PFSK-1 (cell line): ENCODE data around the gene MAP4K2.

Source experiments
- FOXP2 ChIP-seq: optimal IDR thresholded peaks from 2 replicates; pipeline ENCODE3; 2011; ENCODE audit warnings: borderline replicate concordance, control low read depth, inconsistent platforms; ENCODE audit not compliant: insufficient read depth; ENCODE audit errors: extremely low read length, extremely low read depth
- POLR2AphosphoS5 ChIP-seq: IDR thresholded peaks from 2 replicates; pipeline ENCODE4 v1.6.1; 2012; ENCODE audit warnings: low read depth, mild to moderate bottlenecking, control low read depth, low read length, moderate library complexity
- SIN3A ChIP-seq: IDR thresholded peaks from 2 replicates; pipeline ENCODE4 v1.6.1; 2012; ENCODE audit warnings: mild to moderate bottlenecking, low read length, moderate library complexity, borderline replicate concordance; ENCODE audit not compliant: insufficient read depth
- TAF1 ChIP-seq: IDR thresholded peaks from 2 replicates; pipeline ENCODE4 v1.6.1; 2012; ENCODE audit warnings: low read length, control low read depth, borderline replicate concordance; ENCODE audit not compliant: insufficient read depth
- TF ChIP-seq, protein P1 (sequence below), 2 experiments: IDR thresholded peaks; 2 replicates each; pipeline versions ENCODE4 v1.6.1 to v1.8.0; 2011 to 2012; ENCODE audit warnings: low read depth in 2 of 2, low read length in 2 of 2, control low read depth in 1 of 2, inconsistent platforms in 1 of 2, mild to moderate bottlenecking in 1 of 2, moderate library complexity in 1 of 2; ENCODE audit not compliant: insufficient read depth in 1 of 2

The MAP4K2 gene

DNA sequence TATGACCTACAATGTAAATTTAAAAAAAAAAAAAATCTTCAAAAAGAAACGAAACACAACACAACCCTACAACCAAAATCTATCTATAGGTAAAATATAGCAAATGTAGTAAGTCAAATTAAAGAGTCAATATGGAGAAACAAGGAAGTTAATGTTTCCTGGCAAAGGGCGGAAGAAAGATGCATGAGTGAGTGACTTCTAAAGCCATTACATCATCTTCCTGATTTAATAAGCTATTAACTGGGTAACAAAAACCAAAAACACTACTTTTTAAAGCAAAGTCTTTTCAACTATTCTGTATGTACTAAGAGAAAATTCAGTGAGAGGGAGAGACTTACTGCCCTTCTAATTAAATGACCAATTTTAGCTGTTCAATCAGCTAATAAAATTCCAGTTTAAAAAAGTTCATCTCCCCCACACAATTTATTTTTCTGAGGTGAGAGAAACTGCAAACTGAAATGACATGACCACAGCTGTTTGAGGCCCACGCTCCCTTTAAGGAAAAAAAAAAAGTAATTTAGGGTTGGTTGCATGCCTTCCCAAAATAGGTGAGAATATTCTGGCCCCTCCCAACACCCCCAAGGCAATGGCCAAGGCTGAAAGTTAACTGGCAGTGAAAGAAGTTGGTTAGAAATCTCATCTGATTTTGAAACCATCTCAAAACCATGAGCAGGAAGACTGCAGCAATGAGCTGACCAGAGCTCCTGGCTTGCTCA is 30.6 kb downstream of the MAP4K2 start:
- TF ChIP-seq SIN3A, result no peak
- TF ChIP-seq TAF1, result no peak
- no peak for TF ChIP-seq POLR2AphosphoS5
- no peak for TF ChIP-seq FOXP2
- TF ChIP-seq, protein P1, sequence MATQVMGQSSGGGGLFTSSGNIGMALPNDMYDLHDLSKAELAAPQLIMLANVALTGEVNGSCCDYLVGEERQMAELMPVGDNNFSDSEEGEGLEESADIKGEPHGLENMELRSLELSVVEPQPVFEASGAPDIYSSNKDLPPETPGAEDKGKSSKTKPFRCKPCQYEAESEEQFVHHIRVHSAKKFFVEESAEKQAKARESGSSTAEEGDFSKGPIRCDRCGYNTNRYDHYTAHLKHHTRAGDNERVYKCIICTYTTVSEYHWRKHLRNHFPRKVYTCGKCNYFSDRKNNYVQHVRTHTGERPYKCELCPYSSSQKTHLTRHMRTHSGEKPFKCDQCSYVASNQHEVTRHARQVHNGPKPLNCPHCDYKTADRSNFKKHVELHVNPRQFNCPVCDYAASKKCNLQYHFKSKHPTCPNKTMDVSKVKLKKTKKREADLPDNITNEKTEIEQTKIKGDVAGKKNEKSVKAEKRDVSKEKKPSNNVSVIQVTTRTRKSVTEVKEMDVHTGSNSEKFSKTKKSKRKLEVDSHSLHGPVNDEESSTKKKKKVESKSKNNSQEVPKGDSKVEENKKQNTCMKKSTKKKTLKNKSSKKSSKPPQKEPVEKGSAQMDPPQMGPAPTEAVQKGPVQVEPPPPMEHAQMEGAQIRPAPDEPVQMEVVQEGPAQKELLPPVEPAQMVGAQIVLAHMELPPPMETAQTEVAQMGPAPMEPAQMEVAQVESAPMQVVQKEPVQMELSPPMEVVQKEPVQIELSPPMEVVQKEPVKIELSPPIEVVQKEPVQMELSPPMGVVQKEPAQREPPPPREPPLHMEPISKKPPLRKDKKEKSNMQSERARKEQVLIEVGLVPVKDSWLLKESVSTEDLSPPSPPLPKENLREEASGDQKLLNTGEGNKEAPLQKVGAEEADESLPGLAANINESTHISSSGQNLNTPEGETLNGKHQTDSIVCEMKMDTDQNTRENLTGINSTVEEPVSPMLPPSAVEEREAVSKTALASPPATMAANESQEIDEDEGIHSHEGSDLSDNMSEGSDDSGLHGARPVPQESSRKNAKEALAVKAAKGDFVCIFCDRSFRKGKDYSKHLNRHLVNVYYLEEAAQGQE (IDR thresholded peaks at IDR 0.05; ENCODE audit: insufficient read depth in 1 of 2, low read depth in 2 of 2, low read length in 2 of 2), result no peak

DNA sequence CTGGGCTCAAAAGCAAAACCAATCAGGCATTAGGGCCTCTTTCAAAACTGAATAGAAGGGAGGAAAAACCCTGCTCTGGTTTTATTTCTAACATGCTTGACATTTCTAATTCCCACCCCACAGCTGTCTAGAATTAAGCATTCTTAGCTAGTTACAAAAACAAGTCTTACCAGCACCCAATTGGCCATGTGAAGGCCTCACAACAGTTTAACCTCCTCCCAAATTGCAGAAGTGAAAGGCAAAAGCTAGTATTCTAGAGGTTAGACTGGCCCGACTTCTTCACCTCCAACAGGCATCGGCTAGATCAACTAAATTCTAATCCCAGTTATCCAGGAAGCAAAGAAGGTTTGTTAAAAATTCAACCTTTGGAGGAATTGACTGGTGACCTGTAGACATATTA is 31.2 kb downstream of the MAP4K2 start:
- TF ChIP-seq POLR2AphosphoS5 (no peak), FOXP2 (no peak), TAF1 (no peak), SIN3A (no peak)
- TF ChIP-seq, protein P1 (IDR thresholded peaks at IDR 0.05; ENCODE audit: insufficient read depth in 1 of 2, low read depth in 2 of 2, low read length in 2 of 2), result no peak

DNA sequence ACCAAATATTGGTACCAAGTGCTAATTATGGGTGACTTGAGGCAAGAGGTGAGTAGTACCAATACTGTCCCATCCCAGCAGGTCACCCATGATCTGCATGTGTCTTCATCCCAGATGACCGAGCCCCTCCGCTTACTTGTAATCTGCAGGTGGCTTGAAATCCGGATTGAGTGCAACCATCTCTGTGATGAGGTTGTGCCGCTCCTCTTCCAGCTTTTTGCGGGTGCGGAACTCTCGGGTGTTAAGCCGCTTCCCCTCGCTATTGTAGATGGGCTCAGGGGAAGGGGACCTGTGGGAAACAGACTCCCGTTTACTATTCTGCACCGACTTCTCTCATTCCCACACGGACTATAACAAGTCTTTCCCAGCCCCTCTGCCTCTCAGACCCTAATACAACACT is 32.9 kb downstream of the MAP4K2 start:
- no peak for TF ChIP-seq POLR2AphosphoS5
- TF ChIP-seq FOXP2, result no peak
- TF ChIP-seq, protein P1 (IDR thresholded peaks at IDR 0.05; ENCODE audit: insufficient read depth in 1 of 2, low read depth in 2 of 2, low read length in 2 of 2), result no peak
- TF ChIP-seq SIN3A, result no peak
- no peak for TF ChIP-seq TAF1

DNA sequence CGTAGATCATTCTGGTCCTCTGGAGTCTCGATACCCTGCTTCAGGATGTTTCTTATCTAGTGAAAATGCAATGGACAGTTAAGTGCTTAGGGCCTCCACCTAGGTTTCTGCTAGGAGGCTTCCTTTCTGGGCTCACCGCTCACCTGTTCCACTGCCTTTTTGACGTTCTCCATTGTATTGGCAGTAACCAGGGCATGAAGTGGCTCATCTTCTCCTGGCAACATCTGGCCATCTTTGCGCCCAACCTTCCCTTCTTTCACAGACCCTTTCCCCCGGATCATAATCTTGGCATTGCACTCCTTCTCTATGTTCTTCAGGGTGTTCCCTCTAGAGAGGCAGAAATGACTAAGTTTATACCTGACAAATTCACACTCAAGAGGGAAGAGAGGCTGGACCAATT is 33.7 kb downstream of the MAP4K2 start:
- no peak for TF ChIP-seq FOXP2
- TF ChIP-seq, protein P1 (IDR thresholded peaks at IDR 0.05; ENCODE audit: insufficient read depth in 1 of 2, low read depth in 2 of 2, low read length in 2 of 2), result no peak
- no peak for TF ChIP-seq TAF1
- no peak for TF ChIP-seq SIN3A
- no peak for TF ChIP-seq POLR2AphosphoS5

DNA sequence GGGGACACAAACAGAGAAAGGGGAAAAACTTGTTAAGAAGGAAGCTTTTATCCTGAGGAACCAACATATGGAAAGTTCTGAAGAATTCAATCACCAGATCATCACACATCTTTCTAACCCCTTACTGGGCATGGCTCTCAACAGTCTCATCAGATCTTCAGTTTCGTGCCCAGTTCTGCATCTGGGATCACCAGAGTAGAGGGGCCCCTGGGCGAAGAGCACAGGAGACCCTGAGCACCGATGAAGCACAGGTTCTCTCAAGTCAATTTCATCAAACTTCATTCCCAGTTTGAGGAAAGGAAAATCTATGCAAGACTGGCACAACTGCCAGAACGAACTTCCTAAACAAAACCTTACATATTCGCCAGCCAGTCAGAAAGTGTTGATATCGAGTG is 34.7 kb downstream of the MAP4K2 start:
- TF ChIP-seq, protein P1 (IDR thresholded peaks at IDR 0.05; ENCODE audit: insufficient read depth in 1 of 2, low read depth in 2 of 2, low read length in 2 of 2), result no peak
- TF ChIP-seq POLR2AphosphoS5, result no peak; the same call in 1 of the 2 replicates
- TF ChIP-seq FOXP2, result no peak
- TF ChIP-seq TAF1, result no peak
- TF ChIP-seq SIN3A, result no peak
